Esophagus squamous epithelium (tissue), 5 donors: ENCODE results near the gene SLC13A2. TPM values are rescaled to one million over a fixed set of nuclear protein-coding genes. Genes with fewer than 3 reads are reported as not detected.

Source experiments
- DNase-seq: peaks from one replicate; lab custom pipeline; 2025; lab: John Stamatoyannopoulos, UW
- H3K27ac ChIP-seq, 4 donors: fragments of 200-600 bp; sonication (generic); one replicate each; pipeline ENCODE4 v1.5.1; 2016 to 2019; ENCODE audit warnings: mild to moderate bottlenecking in 1 of 4
- H3K27me3 ChIP-seq, 4 donors: fragments of 200-600 bp; sonication (generic); 1 replicate in 3 of 4; 2 replicates in 1 of 4; pipeline versions ENCODE4 v1.5.1 to v1.6.0; 2017 to 2021; ENCODE audit warnings: antibody characterized with exemption in 1 of 4
- H3K36me3 ChIP-seq, 3 donors: fragments of 200-600 bp; sonication (generic); one replicate each; pipeline ENCODE4 v1.5.1; 2016 to 2019
- H3K4me1 ChIP-seq, 3 donors: fragments of 200-600 bp; sonication (generic); one replicate each; pipeline ENCODE4 v1.5.1; 2017 to 2019
- H3K4me3 ChIP-seq, 4 donors: fragments of 200-600 bp; sonication (generic); 1 replicate in 3 of 4; 2 replicates in 1 of 4; pipeline ENCODE4 v1.5.1; 2016 to 2019; ENCODE audit warnings: mild to moderate bottlenecking in 2 of 4, moderate library complexity in 1 of 4
- H3K9me3 ChIP-seq, 3 donors: fragments of 200-600 bp; sonication (generic); one replicate each; pipeline ENCODE4 v1.5.1; 2016 to 2019
- POLR2A ChIP-seq, 4 donors: fragments of 450-650 bp; IDR thresholded peaks; one replicate each; pipeline ENCODE4 v1.6.1; 2017; ENCODE audit warnings: antibody characterized with exemption in 4 of 4, mild to moderate bottlenecking in 4 of 4, moderate library complexity in 3 of 4
- WGBS, 2 donors: methylation state at CpG; one replicate each; pipeline ENCODE4 v1.1.5; 2018; 5-methylcytosine and 5-hydroxymethylcytosine counted together
- intact Hi-C: fragments of 100-400 bp; cut with DNase I; formaldehyde crosslinking; loops from one replicate; pipeline ENCODE4 v1.15.0; 2022
- total RNA-seq, 4 donors: library from RNA; depleted of rRNA; stranded (reverse); fragments of >200 nt; gene quantifications; one replicate each; pipeline ENCODE4 v1.1.0, GENCODE V29; 2016
- TF ChIP-seq, protein P1 (sequence below), 6 experiments: fragments of 450-650 bp in 4 of 6; fragments of 200-600 bp in 2 of 6; sonication (generic) in 2 of 6; IDR thresholded peaks; one replicate each; pipeline ENCODE4 v1.5.1; 2016 to 2019; ENCODE audit warnings: antibody characterized with exemption in 6 of 6, mild to moderate bottlenecking in 4 of 6, moderate library complexity in 4 of 6
- donor health status: DM: yes; HTN: yes; CAD: no.

SLC13A2 gene
- total RNA-seq, 4 donors from 2014 or later: not detected

DNA sequence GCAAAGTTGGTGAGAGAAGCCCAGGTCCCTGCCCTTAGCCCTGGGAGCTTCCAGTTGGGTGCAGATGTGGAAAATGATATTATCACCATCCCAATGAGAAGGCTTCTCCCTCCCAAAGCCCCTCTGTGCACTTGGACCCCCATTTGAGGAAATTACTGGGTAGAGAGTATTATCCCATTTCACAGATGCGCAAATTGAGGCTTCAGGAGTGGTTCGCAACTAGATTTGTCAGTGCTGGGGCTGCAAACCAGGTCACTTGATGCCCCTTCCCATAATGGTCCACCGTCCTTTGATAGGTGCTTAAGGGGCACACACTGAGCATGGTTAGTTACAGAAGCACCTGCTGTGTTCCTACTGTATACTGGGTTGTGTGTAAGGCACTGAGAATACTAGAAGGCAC is 18.4 kb downstream of the SLC13A2 start:
- peaks cover 0 to 32% (median 0%) of the 10 kb centered on the region in 4 donors for H3K27me3 ChIP-seq
- H3K27ac ChIP-seq: no peak overlapping the region
- intact Hi-C loops: loop anchor here (2.0 to 10.0 kb wide), 2 partner anchors 49 to 123 kb away; partner anchors contain the start of gene RSKR
- no peak overlapping the region for H3K4me3 ChIP-seq
- no peaks in the 10 kb centered on the region for H3K36me3 ChIP-seq
- TF ChIP-seq POLR2A (IDR thresholded peaks at IDR 0.05): no peak
- TF ChIP-seq, protein P1, sequence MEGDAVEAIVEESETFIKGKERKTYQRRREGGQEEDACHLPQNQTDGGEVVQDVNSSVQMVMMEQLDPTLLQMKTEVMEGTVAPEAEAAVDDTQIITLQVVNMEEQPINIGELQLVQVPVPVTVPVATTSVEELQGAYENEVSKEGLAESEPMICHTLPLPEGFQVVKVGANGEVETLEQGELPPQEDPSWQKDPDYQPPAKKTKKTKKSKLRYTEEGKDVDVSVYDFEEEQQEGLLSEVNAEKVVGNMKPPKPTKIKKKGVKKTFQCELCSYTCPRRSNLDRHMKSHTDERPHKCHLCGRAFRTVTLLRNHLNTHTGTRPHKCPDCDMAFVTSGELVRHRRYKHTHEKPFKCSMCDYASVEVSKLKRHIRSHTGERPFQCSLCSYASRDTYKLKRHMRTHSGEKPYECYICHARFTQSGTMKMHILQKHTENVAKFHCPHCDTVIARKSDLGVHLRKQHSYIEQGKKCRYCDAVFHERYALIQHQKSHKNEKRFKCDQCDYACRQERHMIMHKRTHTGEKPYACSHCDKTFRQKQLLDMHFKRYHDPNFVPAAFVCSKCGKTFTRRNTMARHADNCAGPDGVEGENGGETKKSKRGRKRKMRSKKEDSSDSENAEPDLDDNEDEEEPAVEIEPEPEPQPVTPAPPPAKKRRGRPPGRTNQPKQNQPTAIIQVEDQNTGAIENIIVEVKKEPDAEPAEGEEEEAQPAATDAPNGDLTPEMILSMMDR (IDR thresholded peaks at IDR 0.05): no peak
- peaks cover 0 to 10% (median 3%) of the 10 kb centered on the region in 3 donors for H3K4me1 ChIP-seq
- no peaks in the 10 kb centered on the region for H3K9me3 ChIP-seq
- 87 to 93% methylated on average over 3 of the region's 3 CpGs for WGBS, 2 donors
- DNase-seq: no peak

DNA sequence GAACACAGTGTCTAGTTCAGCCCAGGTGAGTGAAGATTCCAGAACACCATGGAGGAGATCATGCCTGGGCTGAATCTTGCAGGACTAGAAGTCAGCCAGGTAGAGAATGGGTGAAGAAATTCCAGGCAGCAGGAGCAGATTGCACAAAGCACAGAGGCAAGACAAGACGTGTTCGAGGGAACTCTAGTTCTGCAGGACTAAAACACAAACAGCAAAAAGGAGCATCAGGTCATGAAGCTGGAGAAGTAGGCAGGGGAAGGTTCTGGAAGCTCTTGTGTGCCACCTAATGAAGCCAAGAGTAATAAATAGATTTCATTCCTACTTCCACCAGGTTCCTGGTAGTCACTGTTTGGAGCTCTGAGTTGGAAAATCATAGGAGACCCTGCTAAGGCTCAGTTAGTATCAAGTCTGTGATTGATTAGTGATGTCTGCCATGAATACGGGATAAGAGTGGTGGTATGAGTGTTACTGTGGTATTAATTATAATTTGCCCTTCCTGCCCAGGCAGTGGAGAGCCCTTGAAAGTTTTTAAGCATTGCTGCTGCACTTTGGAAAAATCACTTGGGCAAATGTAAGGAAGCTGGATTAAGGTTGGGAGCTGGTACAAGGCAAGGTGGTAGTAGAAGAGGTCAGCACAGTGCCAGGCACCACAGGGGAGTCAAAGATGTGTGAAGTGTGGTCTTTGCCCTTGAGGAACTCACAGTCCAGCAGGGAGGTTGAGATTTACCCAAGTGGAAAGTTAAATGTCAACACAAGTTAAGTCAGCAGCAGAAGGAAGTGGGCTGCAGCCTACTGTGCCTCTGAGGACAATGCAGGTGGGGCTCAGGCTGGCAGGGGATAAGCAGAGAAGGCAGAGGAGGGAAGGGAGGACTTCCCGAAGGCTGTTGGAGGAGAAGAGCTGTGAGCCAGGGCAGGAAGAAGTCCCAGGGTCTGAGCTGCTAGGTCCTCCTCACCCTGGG is 19.2 kb downstream of the SLC13A2 start:
- 18 to 29% methylated on average over 4 of the region's 4 CpGs for WGBS, 2 donors
- H3K4me3 ChIP-seq: no peak overlapping the region
- no peaks in the 10 kb centered on the region for H3K9me3 ChIP-seq
- H3K27me3 ChIP-seq: peaks cover 0 to 32% (median 0%) of the 10 kb centered on the region in 4 donors
- no peak for DNase-seq
- TF ChIP-seq, protein P1 (IDR thresholded peaks at IDR 0.05): no peak
- no peak for TF ChIP-seq POLR2A (IDR thresholded peaks at IDR 0.05)
- peaks cover 0 to 18% (median 5%) of the 10 kb centered on the region in 3 donors for H3K4me1 ChIP-seq
- no peaks in the 10 kb centered on the region for H3K36me3 ChIP-seq
- intact Hi-C loops: loop anchor here (2.0 to 10.0 kb wide), 2 partner anchors 48 to 122 kb away; partner anchors contain the start of gene RSKR
- no peak overlapping the region for H3K27ac ChIP-seq

DNA sequence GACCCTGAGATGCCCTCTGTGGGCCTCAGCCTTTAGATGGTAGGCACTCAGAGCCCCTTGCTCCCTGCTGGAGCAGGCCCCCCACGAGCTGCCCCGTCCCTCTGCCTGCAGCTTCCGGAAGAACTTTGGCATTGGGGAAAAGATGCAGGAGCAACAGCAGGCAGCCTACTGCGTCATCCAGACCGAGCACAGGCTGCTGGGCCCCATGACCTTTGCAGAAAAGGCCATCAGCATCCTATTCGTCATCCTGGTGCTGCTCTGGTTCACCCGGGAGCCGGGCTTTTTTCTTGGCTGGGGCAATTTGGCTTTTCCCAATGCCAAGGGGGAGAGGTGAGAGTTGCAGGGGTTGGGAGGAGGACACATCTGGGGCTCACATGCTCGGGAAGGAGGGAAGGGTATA is 20.0 kb downstream of the SLC13A2 start:
- H3K27ac ChIP-seq: no peak overlapping the region
- intact Hi-C loops: loop anchor here (2.0 to 10.0 kb wide), 2 partner anchors 47 to 121 kb away; partner anchors contain the start of gene RSKR
- TF ChIP-seq POLR2A (IDR thresholded peaks at IDR 0.05): no peak
- TF ChIP-seq, protein P1 (IDR thresholded peaks at IDR 0.05): no peak
- WGBS, 2 donors: 50% methylated on average over 2 to 3 of the region's 9 CpGs
- H3K27me3 ChIP-seq: peaks cover 0 to 32% (median 0%) of the 10 kb centered on the region in 4 donors
- H3K36me3 ChIP-seq: no peaks in the 10 kb centered on the region
- no peak for DNase-seq
- H3K4me3 ChIP-seq: no peak overlapping the region
- H3K4me1 ChIP-seq: peaks cover 0 to 26% (median 13%) of the 10 kb centered on the region in 3 donors
- H3K9me3 ChIP-seq: no peaks in the 10 kb centered on the region

DNA sequence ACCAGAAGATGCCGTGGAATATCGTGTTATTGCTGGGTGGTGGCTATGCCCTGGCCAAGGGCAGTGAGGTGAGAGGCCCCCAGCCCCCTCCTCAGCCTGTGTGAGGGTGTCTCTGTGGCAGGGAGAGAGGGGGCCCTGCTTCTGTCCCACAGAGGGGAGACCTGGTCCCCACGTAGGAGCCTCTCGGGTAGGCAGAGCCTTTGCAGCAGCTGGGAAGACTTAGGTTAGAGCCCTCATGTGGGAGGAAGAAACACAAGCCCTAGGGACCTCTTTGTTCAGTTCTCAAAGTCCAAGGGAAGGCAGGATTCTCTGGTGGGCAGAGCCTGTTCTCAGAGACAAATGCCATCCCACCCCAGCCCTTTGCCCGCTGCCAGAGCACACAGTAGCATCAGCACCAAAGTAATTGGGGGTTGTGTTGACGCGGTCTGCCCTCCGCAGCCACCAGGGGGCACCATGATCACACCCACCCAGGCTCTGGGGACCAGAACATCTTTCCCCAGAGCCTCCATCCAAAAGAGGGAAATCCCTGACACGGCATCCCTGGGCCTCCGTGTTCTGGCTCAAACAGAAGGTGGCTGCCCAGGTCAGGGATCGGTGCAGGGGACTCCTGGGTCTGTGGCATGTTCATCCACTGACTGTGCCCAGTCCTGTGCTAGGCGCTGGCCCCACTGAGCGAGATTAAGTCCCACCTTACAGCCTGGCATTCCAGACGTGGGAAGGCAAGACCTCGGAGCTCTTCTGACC is 21.2 kb downstream of the SLC13A2 start:
- WGBS, 2 donors: 19 to 51% methylated on average over 5 to 7 of the region's 15 CpGs
- intact Hi-C loops: loop anchor here (10.0 kb wide), 1 partner anchor 120 kb away; the partner anchor contains the start of gene RSKR
- no peak for TF ChIP-seq POLR2A (IDR thresholded peaks at IDR 0.05)
- TF ChIP-seq, protein P1 (IDR thresholded peaks at IDR 0.05): peak; percentile 82 to 95 (median 92)

More for the DNA sequence above, 21.2 kb downstream of the SLC13A2 start:
- no peak overlapping the region for H3K27ac ChIP-seq
- H3K36me3 ChIP-seq: no peaks in the 10 kb centered on the region
- H3K27me3 ChIP-seq: peaks cover 0 to 32% (median 0%) of the 10 kb centered on the region in 4 donors
- no peak overlapping the region for H3K4me3 ChIP-seq
- H3K9me3 ChIP-seq: no peaks in the 10 kb centered on the region
- peaks cover 0 to 33% (median 13%) of the 10 kb centered on the region in 3 donors for H3K4me1 ChIP-seq
- DNase-seq: no peak
